ENCODE results near the gene TRIM6.
"Not testable (repeated sequence)": the region's sequence is repeated elsewhere in the genome, so short reads cannot be mapped to it uniquely, and the experiment has no call there.

Gene TRIM6, protein sequence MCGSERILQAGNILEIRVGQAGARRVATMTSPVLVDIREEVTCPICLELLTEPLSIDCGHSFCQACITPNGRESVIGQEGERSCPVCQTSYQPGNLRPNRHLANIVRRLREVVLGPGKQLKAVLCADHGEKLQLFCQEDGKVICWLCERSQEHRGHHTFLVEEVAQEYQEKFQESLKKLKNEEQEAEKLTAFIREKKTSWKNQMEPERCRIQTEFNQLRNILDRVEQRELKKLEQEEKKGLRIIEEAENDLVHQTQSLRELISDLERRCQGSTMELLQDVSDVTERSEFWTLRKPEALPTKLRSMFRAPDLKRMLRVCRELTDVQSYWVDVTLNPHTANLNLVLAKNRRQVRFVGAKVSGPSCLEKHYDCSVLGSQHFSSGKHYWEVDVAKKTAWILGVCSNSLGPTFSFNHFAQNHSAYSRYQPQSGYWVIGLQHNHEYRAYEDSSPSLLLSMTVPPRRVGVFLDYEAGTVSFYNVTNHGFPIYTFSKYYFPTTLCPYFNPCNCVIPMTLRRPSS

DNA sequence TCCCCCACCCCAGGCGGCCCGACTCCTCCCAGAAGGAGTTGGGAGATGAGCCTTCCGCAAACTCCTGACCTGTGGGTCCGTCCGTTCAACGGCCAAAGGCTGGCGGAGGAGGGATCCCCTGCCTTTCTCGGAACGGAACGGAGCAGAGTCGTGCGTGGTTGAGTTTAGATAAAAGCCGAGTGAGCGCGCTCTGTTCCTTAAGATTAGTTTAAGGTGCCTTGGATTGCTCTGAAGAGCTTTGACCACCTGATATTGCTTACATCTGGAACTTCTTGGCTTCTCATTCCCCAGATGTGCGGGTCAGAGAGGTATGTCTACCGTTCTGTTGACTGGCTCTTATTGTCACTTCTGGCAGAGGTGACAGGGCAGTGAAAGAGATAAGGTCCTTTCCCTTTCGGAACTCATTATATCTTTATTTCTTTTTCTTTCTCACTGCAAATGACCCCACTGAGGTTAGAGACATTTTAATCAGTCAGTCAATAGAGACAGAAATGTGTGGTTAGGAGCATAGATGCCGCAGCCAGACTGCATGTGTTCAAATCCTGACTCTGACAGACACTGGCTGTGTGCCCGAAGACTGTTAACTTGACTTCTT lies at the start of gene TRIM6:
Gene TRIM6 (plus strand): TSS at position 31 of the 595 bp plus-strand sequence. CDS start 261 bp downstream, at position 292.
- DNase-seq (ENCODE audit: low spot score): no peak

DNA sequence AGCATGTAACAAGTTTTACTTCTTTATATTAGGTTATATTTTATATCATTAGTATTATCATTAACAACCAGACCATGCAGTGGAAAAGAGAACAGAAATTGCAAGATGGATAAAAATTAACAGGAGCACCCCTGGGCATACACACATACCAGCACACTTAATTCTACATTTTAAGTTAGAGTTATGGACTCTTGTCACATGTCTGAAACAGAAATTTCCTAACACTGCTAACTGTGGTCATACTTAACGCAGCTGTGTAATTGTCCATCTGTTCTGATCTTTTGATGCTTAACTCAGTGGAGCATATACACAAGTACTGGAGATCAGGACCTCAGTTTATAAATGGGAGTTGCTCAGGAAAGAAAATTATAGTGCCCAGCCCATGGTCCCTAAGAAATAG lies 48.5 kb upstream of the TRIM6 start:
- no peak for DNase-seq (ENCODE audit: low spot score)

DNA sequence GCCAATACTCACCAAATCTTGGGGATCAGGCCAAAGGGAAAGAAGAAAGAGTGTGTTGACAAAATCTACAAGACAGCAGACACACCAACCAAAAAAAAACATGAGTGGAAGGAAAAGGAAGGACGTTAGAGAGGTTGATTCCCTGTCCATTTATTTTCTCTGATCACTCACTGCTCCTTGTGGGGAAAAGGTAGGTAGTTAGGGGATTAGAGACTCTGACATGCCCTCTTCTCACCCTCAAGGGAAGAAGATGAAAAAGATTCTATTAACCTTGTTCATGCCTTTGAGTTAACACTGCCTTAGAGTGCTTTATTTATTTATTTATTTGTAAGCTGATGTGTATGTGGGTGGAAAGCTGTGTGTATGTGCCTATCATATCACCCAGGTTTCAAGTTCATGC lies 48.0 kb upstream of the TRIM6 start, which contains the start of gene OR52H1:
Gene OR52H1 (minus strand): TSS at position 101 of the 400 bp plus-strand sequence. CDS start 3,035 bp downstream, outside the sequence.
- DNase-seq (ENCODE audit: low spot score): no peak

DNA sequence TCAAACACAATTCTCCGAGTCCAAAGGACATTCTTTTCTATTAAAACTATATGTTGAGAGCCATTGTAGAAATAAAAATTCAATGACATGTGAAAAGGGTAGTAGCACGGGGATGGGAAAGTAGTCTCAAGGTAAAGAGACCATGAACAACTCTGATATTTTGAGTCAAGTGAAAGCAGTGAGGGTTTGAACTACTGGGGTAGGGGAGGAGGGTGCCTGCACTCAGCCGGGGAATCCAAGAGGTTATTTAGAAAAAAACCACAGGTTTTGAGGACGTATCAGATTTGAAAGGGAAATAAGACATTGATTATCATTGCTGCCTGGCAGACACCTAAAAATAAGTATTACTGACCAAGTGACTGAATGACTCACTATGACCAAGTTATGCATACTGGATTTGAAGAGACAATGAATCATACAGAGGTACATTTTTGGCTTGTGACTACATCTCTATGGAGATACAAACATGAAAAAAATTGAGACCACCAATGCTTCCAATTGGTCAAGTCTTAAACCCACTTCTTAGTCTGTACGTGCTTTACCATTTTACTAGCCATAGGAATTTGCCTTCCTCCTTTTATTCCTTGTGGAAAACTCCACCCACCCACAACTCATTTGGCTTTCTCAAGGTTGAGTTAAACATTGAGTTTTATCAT lies 45.9 kb upstream of the TRIM6 start:
- no peak for DNase-seq (ENCODE audit: low spot score)

DNA sequence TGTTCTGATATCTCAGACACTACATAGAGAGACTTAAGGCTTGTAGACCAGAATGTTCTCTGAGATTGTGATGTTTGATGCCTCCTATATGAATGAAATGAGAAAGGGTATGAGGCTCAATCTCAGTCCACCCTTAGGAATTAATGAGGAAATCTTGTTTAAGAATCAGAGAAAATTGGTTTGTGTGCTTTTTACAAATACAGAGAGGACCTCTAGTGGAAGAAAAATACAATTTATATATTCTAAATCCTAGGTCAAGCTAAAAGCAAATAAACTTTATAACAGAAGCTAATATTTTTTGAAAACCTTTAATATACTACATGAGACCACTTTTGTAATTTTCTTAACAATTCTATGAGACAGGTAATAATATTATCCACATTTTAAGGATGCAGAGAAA lies 43.1 kb upstream of the TRIM6 start:
- no peak for DNase-seq (ENCODE audit: low spot score)

DNA sequence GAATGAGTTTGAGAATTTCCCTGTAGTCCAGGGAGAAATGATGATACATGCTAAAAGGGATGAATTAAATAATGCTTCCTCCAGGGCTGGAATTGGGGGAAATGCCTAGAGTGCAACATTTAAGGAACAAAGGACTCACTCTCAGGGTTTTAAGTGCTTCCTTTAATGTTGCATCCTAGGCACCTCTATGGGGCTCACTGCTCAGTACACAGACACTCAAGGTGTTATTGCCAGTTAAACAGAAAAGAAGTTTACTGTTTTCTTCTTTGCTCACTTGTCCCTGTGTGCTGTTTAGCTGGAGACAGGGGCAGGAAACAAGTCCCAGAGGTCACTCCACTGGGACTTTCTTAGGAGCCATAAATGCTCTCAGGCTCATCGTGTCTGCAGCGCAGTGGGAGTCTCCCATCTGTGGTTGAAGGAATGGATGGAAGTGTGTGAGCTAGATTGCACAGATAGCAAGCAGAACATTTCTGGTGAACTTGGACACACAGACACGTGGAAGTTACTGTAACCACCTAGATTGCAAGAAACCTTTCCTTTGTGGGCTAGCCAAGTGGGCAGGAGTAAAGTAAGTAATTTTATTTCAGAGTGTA lies 39.7 kb upstream of the TRIM6 start:
- DNase-seq (ENCODE audit: low spot score): no peak

DNA sequence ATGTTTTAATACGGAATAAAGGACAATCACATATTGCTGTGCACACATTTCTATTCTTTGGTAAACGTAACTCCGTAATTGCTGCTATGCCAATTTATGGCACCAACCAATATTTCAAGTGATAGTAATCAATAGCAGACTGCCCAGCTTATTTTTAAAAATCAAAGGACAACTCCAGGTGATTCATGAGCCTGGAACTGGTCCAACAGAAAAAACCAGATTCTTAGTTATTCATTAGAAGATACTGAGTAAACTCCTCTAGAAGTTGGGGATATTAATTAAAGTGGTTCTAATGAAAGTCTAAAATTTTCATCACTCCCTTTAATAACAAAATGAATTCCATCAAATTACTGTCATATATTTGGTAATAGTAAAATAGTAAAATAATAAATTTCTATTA lies 38.7 kb upstream of the TRIM6 start:
- DNase-seq (ENCODE audit: low spot score): no peak

DNA sequence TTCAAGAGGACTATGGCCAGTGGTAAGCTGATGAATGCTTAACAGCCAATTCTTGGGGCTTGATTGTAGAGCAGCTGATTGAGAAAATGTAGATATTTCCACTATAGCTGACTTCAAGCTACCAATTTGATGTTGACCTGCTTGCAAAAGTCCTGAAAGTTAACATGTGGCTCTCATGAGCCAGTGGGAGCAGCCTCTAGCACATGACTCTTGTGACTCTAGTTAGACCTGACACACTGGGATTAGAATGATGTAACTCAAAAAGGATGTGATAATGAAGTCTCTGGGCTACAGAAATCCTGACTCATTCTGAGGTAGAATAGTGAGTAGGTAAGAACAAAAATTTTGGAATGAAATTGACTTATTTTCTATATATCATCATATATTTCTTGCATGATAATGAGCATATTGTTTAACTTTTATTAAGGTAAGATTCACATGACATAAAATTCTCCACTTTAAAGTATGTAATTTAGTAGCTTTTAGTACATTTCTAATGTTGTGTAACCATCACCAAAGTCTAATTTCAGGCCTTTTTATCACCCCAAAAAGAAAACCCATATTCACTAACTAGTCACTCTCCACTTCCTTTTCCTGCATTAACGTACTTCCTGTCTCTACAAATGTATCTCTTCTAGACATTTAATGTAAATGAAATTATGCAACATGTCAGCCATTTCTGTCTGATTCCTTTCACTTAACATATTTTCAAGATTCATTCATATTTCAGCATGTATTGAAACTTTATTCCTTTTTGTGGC lies 32.0 kb upstream of the TRIM6 start:
- DNase-seq (ENCODE audit: low spot score): no peak

DNA sequence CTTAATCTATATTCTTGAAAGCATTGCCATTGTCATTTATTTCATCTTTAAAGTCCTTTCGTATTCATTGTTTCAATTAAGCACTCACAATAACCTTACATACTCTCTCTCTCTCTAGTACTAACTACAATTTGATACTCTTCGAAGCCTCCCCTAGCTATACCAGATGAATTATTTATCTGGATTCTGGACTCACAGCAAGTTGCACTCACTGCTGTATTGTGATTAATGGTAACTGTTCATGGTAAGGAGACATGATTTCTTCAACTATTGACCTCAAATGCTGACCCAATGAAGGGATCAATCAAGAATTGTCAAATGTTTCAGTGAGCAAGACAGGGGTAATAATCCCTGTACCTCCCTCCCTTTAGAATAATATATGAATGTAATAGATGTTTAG lies 21.8 kb upstream of the TRIM6 start:
- no peak for DNase-seq (ENCODE audit: low spot score)

DNA sequence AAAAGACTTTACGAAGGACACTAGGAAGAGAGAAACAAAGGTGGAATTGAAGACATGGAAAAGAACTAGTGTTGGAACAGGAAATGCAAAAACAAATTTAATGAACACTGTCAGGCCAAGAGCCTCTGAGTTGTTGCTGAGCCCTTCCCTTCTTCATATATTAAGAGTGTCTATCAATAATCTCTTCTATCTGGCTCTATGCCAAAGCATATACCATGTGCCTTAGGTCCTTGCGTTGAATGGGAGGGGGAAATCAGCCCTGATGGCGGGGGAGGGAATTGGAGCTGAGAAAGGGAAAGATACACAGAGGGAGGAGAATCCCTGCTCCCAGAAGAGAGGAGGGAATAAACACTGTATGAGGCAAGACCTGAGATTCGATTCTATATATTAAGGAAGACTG lies 21.3 kb upstream of the TRIM6 start:
- no peak for DNase-seq (ENCODE audit: low spot score)

DNA sequence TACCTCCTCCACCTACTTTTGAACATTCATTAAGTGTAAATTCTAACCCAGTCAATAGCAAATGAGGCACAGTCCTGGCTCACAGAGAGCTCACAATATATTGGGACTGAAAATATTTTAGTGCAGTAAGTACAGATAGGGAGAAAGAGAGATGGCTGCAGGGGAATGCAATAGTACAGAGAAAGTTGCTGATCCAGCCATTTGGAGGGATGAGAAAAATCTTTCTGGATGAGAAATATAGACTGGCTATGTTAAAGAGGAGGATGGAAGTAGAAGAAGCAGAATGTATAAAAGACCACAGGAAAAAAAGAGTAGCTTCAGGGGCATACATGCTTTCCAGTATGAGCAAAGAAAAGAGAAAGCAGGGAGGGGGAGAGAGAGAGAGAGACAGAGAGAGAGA lies 19.3 kb upstream of the TRIM6 start:
- DNase-seq (ENCODE audit: low spot score): no peak

DNA sequence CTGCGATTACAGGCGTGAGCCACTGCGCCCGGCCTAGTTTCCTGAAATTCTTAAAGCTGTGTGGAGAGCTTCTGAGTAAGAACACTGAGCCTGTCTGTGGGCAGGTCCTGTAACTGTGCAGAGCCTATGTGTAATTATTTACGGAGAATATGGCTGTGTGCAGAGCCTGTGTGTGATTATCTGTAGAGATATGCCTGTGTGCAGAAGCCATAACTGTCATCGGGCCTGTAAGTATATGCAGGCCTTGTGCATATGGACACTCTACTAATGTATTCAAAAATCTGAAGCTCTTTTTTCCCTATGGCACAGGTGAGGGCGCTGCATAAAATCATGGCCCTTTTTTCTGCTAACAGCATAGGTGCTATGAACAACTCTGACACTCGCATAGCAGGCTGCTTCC lies 15.9 kb upstream of the TRIM6 start, which contains the start of gene OR52B6:
Gene OR52B6 (plus strand): TSS at position 301 of the 400 bp plus-strand sequence. CDS start 0 bp downstream, at position 301.
- no peak for DNase-seq (ENCODE audit: low spot score)

DNA sequence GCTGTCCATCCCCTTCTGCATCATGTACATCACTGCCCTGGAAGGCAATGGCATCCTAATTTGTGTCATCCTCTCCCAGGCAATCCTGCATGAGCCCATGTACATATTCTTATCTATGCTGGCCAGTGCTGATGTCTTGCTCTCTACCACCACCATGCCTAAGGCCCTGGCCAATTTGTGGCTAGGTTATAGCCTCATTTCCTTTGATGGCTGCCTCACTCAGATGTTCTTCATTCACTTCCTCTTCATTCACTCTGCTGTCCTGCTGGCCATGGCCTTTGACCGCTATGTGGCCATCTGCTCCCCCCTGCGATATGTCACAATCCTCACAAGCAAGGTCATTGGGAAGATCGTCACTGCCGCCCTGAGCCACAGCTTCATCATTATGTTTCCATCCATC lies 15.4 kb upstream of the TRIM6 start:
- DNase-seq (ENCODE audit: low spot score): no peak

DNA sequence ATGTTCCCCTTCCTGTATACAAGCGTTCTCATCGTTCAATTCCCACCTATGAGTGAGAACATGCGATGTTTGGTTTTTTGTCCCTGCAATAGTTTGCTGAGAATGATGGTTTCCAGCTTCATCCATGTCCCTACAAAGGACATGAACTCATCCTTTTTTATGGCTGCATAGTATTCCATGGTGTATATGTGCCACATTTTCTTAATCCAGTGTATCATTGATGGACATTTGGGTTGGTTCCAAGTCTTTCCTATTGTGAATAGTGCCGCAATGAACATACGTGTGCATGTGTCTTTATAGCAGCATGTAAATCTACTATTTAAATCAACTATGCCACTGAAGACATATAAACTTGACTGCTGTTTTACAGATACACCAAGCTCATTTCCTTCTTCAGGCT lies 12.0 kb upstream of the TRIM6 start:
- not testable (repeated sequence) for DNase-seq (ENCODE audit: low spot score)

DNA sequence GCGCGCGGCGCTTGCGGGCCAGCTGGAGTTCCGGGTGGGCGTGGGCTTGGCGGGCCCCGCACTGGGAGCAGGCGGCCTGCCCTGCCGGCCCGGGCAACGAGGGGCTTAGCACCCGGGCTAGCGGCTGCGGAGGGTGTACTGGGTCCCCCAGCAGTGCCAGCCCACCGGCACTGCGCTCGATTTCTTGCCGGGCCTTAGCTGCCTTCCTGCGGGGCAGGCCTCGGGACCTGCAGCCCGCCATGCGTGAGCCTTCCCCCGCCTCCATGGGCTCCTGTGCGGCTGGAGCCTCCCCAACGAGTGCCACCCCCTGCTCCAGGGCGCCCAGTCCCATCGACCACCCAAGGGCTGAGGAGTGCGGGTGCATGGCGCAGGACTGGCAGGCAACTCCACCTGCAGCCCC lies 6.5 kb upstream of the TRIM6 start:
- not testable (repeated sequence) for DNase-seq (ENCODE audit: low spot score)

DNA sequence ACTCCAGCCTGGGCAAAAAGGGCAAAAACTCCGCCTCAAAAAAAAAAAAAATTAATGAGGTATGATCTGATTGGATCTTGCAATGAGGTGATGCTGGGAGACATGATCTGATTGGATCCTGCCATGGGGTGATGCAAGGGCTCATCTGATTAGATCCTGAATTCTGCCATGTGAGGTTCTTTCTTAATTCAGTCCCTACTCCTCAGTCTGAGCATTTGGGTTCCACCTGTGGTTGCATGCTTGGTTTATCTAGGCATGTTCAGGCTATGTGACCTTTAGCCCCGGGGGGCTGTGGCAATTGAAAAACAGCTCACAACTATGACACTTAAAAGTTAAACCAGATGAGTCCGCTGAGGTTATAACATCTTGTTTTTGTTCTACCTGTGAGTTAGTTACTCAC lies 4.8 kb upstream of the TRIM6 start:
- no peak for DNase-seq (ENCODE audit: low spot score)

DNA sequence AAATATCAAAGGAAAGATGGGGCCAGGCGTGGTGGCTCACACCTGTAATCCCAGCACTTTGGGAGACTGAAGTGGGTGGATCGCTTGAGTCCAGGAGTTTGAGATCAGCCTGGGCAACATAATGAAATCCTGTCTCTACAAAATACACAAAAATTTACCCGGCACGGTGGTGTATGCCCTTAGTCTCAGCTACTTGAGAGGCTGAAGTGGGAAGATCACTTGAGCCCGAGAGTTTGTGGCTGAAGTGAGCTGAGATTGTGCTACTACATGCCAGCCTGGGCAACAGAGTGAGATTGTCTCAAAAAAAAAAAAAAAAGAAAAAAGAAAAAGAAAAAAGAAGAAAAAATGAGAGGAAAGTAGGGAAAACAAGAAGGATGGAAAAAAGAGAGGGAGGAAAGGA lies 3.8 kb upstream of the TRIM6 start:
- no peak for DNase-seq (ENCODE audit: low spot score)

DNA sequence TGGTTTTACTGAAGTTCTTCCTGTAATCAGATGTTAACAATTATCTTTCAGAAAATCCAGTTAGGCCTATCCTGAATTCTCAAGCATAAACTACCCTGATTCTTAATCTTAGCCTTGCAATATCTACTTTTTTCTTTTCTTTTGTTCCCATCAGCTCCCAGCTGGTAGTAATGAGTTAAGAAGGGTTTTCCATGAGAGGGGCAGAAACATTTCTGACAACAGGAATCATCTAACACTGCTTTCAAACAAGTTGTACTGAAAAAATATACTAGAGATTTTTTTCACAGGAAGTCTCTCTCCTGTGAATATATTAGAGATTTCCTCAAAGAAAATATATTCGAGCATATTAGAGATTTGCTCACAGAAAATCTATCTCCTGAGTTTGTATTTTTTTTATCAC lies 3.3 kb upstream of the TRIM6 start:
- DNase-seq (ENCODE audit: low spot score): no peak

DNA sequence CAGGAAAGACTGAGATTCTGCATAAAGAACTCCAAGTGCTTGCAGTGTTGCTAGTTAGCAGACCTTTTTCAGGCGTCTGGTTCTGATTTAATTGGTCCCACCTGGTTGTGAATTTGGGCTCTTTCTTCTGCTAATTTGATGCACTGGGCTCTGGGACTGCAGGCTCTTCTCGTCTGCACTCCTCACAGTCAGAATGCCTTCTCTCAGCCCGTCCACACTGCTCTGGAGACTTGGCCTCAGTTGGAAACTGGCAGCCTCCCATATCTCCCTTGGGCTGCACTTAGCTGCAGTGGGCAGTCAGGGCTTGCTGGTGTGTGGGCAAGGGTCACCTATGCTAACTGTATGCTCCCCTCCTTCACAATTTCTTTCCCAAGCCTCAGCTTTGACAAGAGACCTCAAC lies 1.5 kb downstream of the TRIM6 start:
- DNase-seq (ENCODE audit: low spot score): no peak

DNA sequence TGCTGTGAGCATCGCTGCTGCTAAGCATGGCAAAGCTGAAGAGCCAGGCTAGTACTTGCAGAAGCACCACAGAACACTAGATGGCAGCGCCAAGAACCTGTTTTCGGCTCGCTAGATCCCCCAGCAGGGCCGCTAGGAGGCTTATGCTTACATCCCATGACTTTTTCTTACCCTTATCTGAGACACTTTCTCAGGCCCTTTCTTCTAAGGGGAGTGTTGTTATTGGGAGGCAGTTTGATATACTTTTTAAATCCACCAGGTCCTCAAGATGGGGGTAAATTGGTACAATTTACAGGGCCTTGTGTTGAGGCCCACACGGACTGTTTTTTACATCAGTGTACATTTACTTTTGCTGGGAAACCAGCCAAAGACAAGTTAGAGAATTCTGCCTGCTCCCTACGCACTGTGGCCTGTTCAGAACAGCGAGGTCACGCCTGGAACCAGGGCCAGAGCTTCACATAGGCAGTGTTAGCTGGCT lies 4.0 kb downstream of the TRIM6 start:
- peak; percentile 66 for DNase-seq (ENCODE audit: low spot score)

DNA sequence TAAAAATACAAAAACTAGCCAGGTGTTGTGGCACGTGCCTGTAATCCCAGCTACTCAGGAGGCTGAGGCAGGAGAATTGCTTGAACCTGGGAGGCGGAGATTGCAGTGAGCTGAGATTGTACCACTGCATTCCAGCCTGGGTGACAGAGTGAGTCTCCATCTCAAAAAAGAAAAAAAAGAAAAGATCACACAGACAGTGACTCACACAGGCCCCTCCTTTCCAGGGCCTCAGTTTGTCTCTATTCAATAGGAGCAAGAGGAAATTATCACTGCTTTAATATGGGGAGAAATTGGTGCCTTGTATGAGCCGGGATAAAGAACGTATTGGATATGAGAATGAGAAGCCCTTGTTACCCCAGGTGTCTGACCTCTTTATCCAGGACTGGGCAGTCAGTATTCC lies 6.4 kb downstream of the TRIM6 start:
- not testable (repeated sequence) for DNase-seq (ENCODE audit: low spot score)

DNA sequence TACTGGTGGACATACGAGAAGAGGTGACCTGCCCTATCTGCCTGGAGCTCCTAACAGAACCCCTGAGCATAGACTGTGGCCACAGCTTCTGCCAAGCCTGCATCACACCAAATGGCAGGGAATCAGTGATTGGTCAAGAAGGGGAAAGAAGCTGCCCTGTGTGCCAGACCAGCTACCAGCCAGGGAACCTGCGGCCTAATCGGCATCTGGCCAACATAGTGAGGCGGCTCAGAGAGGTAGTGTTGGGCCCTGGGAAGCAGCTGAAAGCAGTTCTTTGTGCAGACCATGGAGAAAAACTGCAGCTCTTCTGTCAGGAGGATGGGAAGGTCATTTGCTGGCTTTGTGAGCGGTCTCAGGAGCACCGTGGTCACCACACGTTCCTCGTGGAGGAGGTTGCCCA lies 6.9 kb downstream of the TRIM6 start:
- DNase-seq (ENCODE audit: low spot score): no peak
